K562 (cell line): ENCODE data around the gene GPR42. TPM values are rescaled to one million over a fixed set of nuclear protein-coding genes. Genes with fewer than 3 reads are reported as not detected.

Experiments used
- ATF3 ChIP-seq, 2 experiments: fragments of 450-650 bp in 1 of 2; sonication (generic) in 1 of 2; formaldehyde crosslinking in 1 of 2; IDR thresholded peaks in 1 of 2; conservative IDR thresholded peaks in 1 of 2; 2 replicates each; pipeline versions ENCODE4 v1.6.1 to v1.8.1; 2016 to 2023; ENCODE audit warnings: mild to moderate bottlenecking in 2 of 2, moderate library complexity in 2 of 2, inconsistent platforms in 1 of 2, missing genetic modification reagents in 1 of 2
- ATF4 ChIP-seq: fragments of 450-650 bp; formaldehyde crosslinking; IDR thresholded peaks from 2 replicates; pipeline ENCODE4 v1.4.0; 2022; ENCODE audit warnings: mild to moderate bottlenecking, moderate library complexity
- CHCHD3 ChIP-seq: fragments of 250-450 bp; sonication (Bioruptor Pico); IDR thresholded peaks from 2 replicates; pipeline ENCODE4 v2.1.2; 2022; ENCODE audit warnings: mild to moderate bottlenecking
- CTBP1 ChIP-seq: fragments of 450-650 bp; IDR thresholded peaks from 2 replicates; pipeline ENCODE4 v1.6.1; 2016; ENCODE audit warnings: borderline replicate concordance
- CUX1 ChIP-seq: fragments of 200-800 bp; sonication (Bioruptor generic); IDR thresholded peaks from 2 replicates; pipeline ENCODE4 v1.6.1; 2016; ENCODE audit warnings: missing genetic modification characterization, missing compliant biosample characterization
- CXXC5 ChIP-seq: fragments of 250-450 bp; sonication (Bioruptor Pico); IDR thresholded peaks from 2 replicates; pipeline ENCODE4 v1.8.0; 2022; ENCODE audit warnings: inconsistent platforms, mild to moderate bottlenecking, moderate library complexity
- GTF2A2 ChIP-seq: IDR thresholded peaks from 2 replicates; pipeline ENCODE4 v1.6.1; 2016; ENCODE audit warnings: mild to moderate bottlenecking, missing genetic modification characterization, missing compliant biosample characterization
- KLF1 ChIP-seq: fragments of 450-650 bp; IDR thresholded peaks from 2 replicates; pipeline ENCODE4 v1.6.1; 2016; ENCODE audit warnings: missing genetic modification characterization, missing compliant biosample characterization
- MAFF ChIP-seq: IDR thresholded peaks from 2 replicates; pipeline ENCODE4 v1.6.1; 2012; ENCODE audit warnings: low read length, improper control_type of control experiment
- MAZ ChIP-seq, 2 experiments: fragments of 450-650 bp in 1 of 2; sonication (generic) in 1 of 2; formaldehyde crosslinking; IDR thresholded peaks in 1 of 2; conservative IDR thresholded peaks in 1 of 2; 2 replicates each; pipeline versions ENCODE4 v1.4.0 to v1.5.0; 2020; ENCODE audit warnings: mild to moderate bottlenecking in 1 of 2, missing genetic modification reagents in 1 of 2
- MTA3 ChIP-seq: fragments of 450-650 bp; formaldehyde crosslinking; IDR thresholded peaks from 2 replicates; pipeline ENCODE4 v1.6.1; 2017; ENCODE audit warnings: mild to moderate bottlenecking, borderline replicate concordance
- MXD1 ChIP-seq: fragments of 250-450 bp; sonication (Bioruptor Pico); IDR thresholded peaks from 2 replicates; pipeline ENCODE4 v1.8.0; 2021; ENCODE audit warnings: borderline replicate concordance, mild to moderate bottlenecking, moderate library complexity; ENCODE audit not compliant: poor library complexity, severe bottlenecking
- NONO ChIP-seq, 2 experiments: fragments of 200-400 bp in 1 of 2; fragments of 450-650 bp in 1 of 2; formaldehyde crosslinking in 1 of 2; IDR thresholded peaks; 2 replicates each; pipeline ENCODE4 v1.6.1; 2017; ENCODE audit warnings: low read depth in 2 of 2, mild to moderate bottlenecking in 2 of 2, moderate library complexity in 2 of 2, low read length in 1 of 2
- SP2 ChIP-seq: IDR thresholded peaks from 2 replicates; pipeline ENCODE4 v1.6.1; 2011; ENCODE audit warnings: mild to moderate bottlenecking, low read depth, low read length, moderate library complexity; ENCODE audit not compliant: poor library complexity, severe bottlenecking; ENCODE audit errors: extremely low read depth
- TAF9B ChIP-seq: fragments of 450-650 bp; IDR thresholded peaks from 2 replicates; pipeline ENCODE4 v1.6.1; 2018; ENCODE audit warnings: mild to moderate bottlenecking; ENCODE audit not compliant: partially characterized antibody
- TEAD2 ChIP-seq: fragments of 450-650 bp; IDR thresholded peaks from 2 replicates; pipeline ENCODE4 v1.6.1; 2016; ENCODE audit warnings: missing genetic modification characterization, control low read depth, missing compliant biosample characterization
- TRIM24 ChIP-seq, 2 experiments: fragments of 450-650 bp; IDR thresholded peaks; 2 replicates each; pipeline ENCODE4 v1.6.1; 2016
- ZNF431 ChIP-seq: sonication (generic); formaldehyde crosslinking; IDR thresholded peaks from 2 replicates; pipeline ENCODE4 v1.8.0; 2022; ENCODE audit warnings: mild to moderate bottlenecking, missing genetic modification reagents
- ZNF507 ChIP-seq: conservative IDR thresholded peaks from 2 replicates; pipeline ENCODE4 v1.6.1; 2017; ENCODE audit warnings: missing genetic modification characterization, missing compliant biosample characterization
- ZNF551 ChIP-seq: fragments of 250-450 bp; sonication (Bioruptor Pico); IDR thresholded peaks from 2 replicates; pipeline ENCODE4 v1.5.0; 2021; ENCODE audit warnings: mild to moderate bottlenecking, moderate library complexity
- ZNF589 ChIP-seq: fragments of 200-800 bp; sonication (Bioruptor generic); IDR thresholded peaks from 2 replicates; pipeline ENCODE4 v1.6.1; 2016; ENCODE audit warnings: low read depth, missing genetic modification characterization, missing compliant biosample characterization
- ZZZ3 ChIP-seq: fragments of 450-650 bp; IDR thresholded peaks from 2 replicates; pipeline ENCODE4 v1.6.1; 2016; ENCODE audit warnings: antibody characterized with exemption, mild to moderate bottlenecking, moderate library complexity
- polyA plus RNA-seq, 8 experiments: library from polyadenylated mRNA; depleted of rRNA in 4 of 8; stranded (reverse) in 5 of 8; unstranded in 3 of 8; fragments of >200 nt; fragmentation: Nextera tagmentation in 2 of 8; fragmentation: Illumina TruSeq in 1 of 8; extraction: Ambion mirVana in 2 of 8; extraction: Trizol in 1 of 8; gene quantifications; 2 replicates each; pipeline versions ENCODE4 v1.2.1 to v1.2.3, GENCODE V29; 2011 to 2014; ENCODE audit warnings: inconsistent platforms in 1 of 8, missing spikeins in 1 of 8
- total RNA-seq, 7 experiments: library from RNA; depleted of rRNA in 6 of 7; stranded (reverse); fragments of >200 nt in 6 of 7; fragmentation: Illumina TruSeq in 2 of 7; extraction: Trizol in 2 of 7; gene quantifications; 2 replicates each; pipeline versions ENCODE4 v1.2.1 to v1.2.3, GENCODE V29; 2011 to 2021; ENCODE audit warnings: low replicate concordance in 1 of 7

Gene GPR42
- total and polyA plus RNA-seq, 9 of the 15 experiments (the other 6 are each of a cell fraction or from before 2014, with no cell fraction given), result not detected

GRCh38 chr19:35373492-35373891 is 2.6 kb downstream of the GPR42 start (continued):
- TF ChIP-seq CUX1 (no peak), ZNF551 (CRISPR knock-in tag) (no peak), CXXC5 (CRISPR knock-in tag) (peak; percentile 29; the same call in 1 of the 2 replicates), TAF9B (no peak), MAFF (no peak), TEAD2 (no peak), MTA3 (no peak), SP2 (no peak), CTBP1 (peak; percentile 62; the same call in 1 of the 2 replicates), GTF2A2 (tag) (no peak), TRIM24 (IDR thresholded peaks at IDR 0.05) (peak; percentile 31 to 64; a peak in 2 of 4 replicates), ZNF589 (peak; percentile 44; the same call in 1 of the 2 replicates), NONO (IDR thresholded peaks at IDR 0.05; ENCODE audit: low read depth in 2 of 2, low read length in 1 of 2) (no peak), ZNF507 (tag) (no peak), KLF1 (tag) (no peak), MAZ (CRISPR knock-in tag; conservative IDR thresholded peaks at IDR 0.05 in 1 of 2, IDR thresholded peaks at IDR 0.05 in 1 of 2) (no peak), ATF4 (CRISPR knock-in tag) (peak; percentile 74; the same call in 1 of the 2 replicates), ZNF431 (CRISPR knock-in tag) (no peak), CHCHD3 (CRISPR knock-in tag) (no peak), ATF3 (IDR thresholded peaks at IDR 0.05) (peak; percentile 64; the same call in 1 of the 2 replicates), ATF3 (CRISPR knock-in tag; conservative IDR thresholded peaks at IDR 0.05) (no peak), ZZZ3 (no peak), MXD1 (no peak)
